NCI-H2196 treated with DMSO at 0.1 percent for 48 hours (cell line): ENCODE data around the gene PLA2G4B.

Source experiments
- DNase-seq: peaks from one replicate; lab custom pipeline; 2025; ENCODE audit not compliant: unreplicated experiment; lab: John Stamatoyannopoulos, UW

The PLA2G4B gene

GRCh38 chr15:41869770-41870688 is 31.4 kb downstream of the PLA2G4B start:
- DNase-seq, result no peak

GRCh38 chr15:41870689-41871081 is 32.0 kb downstream of the PLA2G4B start:
- DNase-seq, result no peak

GRCh38 chr15:41871175-41871905 is 32.7 kb downstream of the PLA2G4B start:
- DNase-seq, result no peak

- DNase-seq, result no peak
These were observed 33.6 kb downstream of the PLA2G4B start for GRCh38 chr15:41872166-41872747.

- DNase-seq, result peak; percentile 20
These were observed 35.1 kb downstream of the PLA2G4B start for GRCh38 chr15:41873711-41874110.

GRCh38 chr15:41874736-41875135 is 36.1 kb downstream of the PLA2G4B start:
- no peak for DNase-seq

GRCh38 chr15:41876007-41876406 is 37.4 kb downstream of the PLA2G4B start:
- no peak for DNase-seq

GRCh38 chr15:41876689-41877088 is 38.0 kb downstream of the PLA2G4B start:
- DNase-seq, result no peak

- DNase-seq, result no peak
These were observed 39.1 kb downstream of the PLA2G4B start for GRCh38 chr15:41877631-41878354.

GRCh38 chr15:41878355-41878699 is 39.7 kb downstream of the PLA2G4B start:
- no peak for DNase-seq

GRCh38 chr15:41879321-41879845 is 40.7 kb downstream of the PLA2G4B start:
- DNase-seq, result no peak

GRCh38 chr15:41880156-41880877 is 41.7 kb downstream of the PLA2G4B start:
- DNase-seq, result no peak

- DNase-seq, result no peak
These were observed 42.4 kb downstream of the PLA2G4B start for GRCh38 chr15:41881086-41881485.

- DNase-seq, result no peak
These were observed 42.9 kb downstream of the PLA2G4B start for GRCh38 chr15:41881550-41881919.

- DNase-seq, result no peak
These were observed 43.5 kb downstream of the PLA2G4B start for GRCh38 chr15:41881920-41882688.

GRCh38 chr15:41882689-41883483 is 44.2 kb downstream of the PLA2G4B start:
- no peak for DNase-seq

- no peak for DNase-seq
These were observed 44.8 kb downstream of the PLA2G4B start for GRCh38 chr15:41883484-41883825.

- no peak for DNase-seq
These were observed 45.8 kb downstream of the PLA2G4B start for GRCh38 chr15:41884458-41884857.

GRCh38 chr15:41885321-41885720 is 46.7 kb downstream of the PLA2G4B start:
- no peak for DNase-seq
